Coronary artery (tissue), 2 donors: ENCODE measurements around the gene CAPN10.

ENCODE experiments used
- DNase-seq: peaks from one replicate; pipeline ENCODE4 v3.0.0-alpha.2; 2017; ENCODE audit warnings: low spot score
- H3K27ac ChIP-seq, 2 donors: fragments of 200-600 bp; sonication (generic); one replicate each; pipeline ENCODE4 v1.5.1; 2016 to 2019
- H3K4me3 ChIP-seq: fragments of 200-600 bp; sonication (generic); 2 replicates; pipeline ENCODE4 v1.5.1; 2016; ENCODE audit warnings: mild to moderate bottlenecking, moderate library complexity
- TF ChIP-seq, protein P1 (sequence below): fragments of 200-600 bp; sonication (generic); IDR thresholded peaks from one replicate; pipeline ENCODE4 v1.5.1; 2019; ENCODE audit warnings: antibody characterized with exemption

CAPN10 gene

DNA sequence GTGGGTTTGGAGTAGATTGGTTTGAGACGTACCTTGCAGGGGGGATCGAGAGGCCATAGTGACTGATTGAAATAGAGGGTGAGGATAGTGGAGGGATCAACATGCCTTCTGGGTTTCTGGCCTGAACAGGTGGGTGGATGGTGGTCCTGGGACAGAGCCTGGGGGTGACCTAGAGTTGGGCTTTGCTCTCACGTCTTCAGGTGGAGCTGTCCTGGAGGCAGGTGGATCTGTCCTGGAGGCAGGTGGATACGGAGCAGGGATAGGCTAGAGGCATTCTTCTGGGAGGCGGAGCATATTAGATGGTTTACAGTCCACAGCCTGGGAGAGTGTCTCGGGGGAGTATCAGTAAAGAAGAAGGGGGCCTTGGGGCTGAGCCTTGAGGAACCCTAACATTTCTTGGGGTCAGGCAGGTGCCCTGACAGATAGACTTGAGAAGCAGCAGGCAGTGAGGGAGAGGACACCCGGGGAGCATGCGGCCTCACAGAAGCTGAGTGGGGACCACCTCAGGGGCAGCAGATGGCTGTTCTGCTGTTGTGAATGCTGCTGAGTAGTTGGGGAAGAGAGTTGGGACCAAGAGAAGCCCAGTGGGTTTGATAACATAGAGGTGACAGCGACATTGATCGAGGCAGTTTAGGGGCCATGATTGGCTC, 1.6 kb downstream of the CAPN10 start:
- Histone ChIP-seq H3K27ac (no peak overlapping the region), H3K4me3 (peak overlapping the region; percentile 89)
- DNase-seq = no peak
- TF ChIP-seq, protein P1, sequence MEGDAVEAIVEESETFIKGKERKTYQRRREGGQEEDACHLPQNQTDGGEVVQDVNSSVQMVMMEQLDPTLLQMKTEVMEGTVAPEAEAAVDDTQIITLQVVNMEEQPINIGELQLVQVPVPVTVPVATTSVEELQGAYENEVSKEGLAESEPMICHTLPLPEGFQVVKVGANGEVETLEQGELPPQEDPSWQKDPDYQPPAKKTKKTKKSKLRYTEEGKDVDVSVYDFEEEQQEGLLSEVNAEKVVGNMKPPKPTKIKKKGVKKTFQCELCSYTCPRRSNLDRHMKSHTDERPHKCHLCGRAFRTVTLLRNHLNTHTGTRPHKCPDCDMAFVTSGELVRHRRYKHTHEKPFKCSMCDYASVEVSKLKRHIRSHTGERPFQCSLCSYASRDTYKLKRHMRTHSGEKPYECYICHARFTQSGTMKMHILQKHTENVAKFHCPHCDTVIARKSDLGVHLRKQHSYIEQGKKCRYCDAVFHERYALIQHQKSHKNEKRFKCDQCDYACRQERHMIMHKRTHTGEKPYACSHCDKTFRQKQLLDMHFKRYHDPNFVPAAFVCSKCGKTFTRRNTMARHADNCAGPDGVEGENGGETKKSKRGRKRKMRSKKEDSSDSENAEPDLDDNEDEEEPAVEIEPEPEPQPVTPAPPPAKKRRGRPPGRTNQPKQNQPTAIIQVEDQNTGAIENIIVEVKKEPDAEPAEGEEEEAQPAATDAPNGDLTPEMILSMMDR = no peak

DNA sequence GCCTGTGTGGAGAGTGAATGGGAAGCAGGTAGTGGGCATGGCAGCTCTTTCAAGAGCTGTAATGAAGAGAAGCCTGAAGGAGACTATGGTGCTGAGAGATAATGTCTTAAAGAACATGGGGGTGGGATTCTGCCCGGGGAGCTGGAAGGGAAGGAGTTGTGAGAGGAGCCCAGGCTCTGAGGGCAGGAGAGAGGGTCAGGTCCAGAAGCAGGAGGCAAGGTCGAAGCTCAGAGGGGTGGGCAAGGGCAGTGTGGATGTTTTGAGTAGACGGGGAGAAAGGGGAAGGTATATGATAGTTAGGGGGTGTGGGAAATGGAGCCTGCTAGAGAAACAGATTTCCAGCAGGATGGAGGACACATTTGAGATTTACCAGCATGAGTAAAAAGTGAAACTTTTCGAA, 2.1 kb downstream of the CAPN10 start:
- no peak overlapping the region for H3K27ac ChIP-seq
- DNase-seq = no peak
- TF ChIP-seq, protein P1 = no peak
- no peak overlapping the region for H3K4me3 ChIP-seq

DNA sequence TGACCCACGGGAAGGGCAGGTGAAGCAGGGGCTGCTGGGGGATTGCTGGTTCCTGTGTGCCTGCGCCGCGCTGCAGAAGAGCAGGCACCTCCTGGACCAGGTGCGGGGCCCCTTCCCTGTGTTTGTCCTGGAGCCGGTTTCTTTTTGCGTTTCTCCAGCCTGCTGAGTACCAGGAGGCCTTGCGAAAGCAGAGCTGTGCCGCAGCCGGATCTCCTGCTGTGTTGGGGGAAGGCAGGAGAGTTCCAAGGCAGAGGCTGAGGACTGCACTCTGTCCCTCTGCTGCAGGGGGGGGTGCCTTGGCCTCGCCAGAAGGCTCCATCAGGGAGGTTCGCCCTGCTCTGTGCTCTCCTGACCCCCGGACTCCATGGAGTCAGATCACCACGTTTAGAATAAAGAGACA, 2.8 kb downstream of the CAPN10 start:
- Histone ChIP-seq H3K4me3 (no peak overlapping the region), H3K27ac (no peak overlapping the region)
- no peak for DNase-seq
- TF ChIP-seq, protein P1 = no peak

DNA sequence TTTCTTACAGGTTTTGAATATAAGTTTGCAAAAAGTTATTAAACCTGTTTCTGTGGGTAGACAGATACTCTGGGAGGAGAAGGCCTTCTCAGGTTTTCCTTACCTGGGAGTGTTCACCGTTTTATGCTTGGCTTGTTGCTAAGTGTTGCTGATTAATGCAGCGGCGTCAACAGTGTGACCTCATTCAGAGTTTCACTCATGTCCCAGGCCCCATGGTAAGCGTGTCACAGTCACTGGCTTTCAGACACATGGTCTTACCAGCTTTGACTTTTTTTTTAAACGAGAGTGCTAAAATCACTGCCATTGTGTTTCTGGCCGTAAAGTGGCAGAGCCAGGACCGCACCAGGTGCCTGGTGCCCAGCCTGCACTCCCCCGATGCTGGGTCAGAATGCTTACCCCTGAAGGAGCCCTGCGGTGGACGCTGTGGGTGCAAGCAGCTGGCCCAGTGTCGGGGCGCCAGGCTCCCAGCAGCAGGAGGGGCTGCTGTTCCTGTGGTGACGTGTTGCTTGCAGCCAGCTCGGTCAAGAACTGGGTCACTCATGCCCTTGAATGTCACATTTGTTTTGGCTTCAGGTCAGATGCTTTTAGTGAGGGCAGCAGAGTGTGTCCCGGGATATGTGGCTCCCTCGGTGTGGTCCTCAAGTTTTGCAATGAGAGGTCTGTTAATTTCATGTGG, 3.5 kb downstream of the CAPN10 start:
- TF ChIP-seq, protein P1 = no peak
- Histone ChIP-seq H3K27ac (no peak overlapping the region), H3K4me3 (no peak overlapping the region)
- no peak for DNase-seq

DNA sequence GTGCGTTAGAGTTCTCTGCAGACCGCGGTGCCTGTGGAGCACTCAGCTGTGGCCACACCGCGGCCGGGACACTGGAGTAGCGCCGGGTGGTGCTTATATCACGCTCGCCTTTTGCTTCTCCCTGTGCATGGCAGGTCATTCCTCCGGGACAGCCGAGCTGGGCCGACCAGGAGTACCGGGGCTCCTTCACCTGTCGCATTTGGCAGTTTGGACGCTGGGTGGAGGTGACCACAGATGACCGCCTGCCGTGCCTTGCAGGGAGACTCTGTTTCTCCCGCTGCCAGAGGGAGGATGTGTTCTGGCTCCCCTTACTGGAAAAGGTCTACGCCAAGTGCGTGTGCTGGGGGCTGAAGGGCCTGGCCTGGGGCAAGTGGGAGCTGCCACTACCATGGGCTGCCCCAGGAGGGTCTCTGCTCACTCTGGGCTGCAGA, 4.2 kb downstream of the CAPN10 start:
- Histone ChIP-seq H3K27ac (no peak overlapping the region), H3K4me3 (no peak overlapping the region)
- DNase-seq = no peak
- TF ChIP-seq, protein P1 = no peak

DNA sequence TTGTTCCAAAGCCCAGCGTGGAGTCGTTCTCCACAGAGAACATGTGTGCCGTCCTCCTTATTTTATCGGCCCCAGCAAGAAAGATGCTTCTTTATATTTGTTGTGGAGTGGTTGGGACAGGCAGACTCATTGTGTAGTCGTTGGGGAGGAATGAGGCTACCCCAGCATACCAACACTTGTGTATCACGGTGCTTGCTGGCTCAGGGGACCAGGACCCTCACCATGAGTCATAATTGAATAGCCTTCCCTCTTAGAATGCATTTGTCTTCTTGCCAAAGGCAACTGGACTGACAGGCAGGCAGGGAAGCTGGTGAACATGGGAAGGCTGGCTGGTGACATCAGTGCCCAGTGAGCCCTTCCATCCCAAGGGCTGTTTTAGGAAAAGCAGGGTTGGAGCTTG, 4.7 kb downstream of the CAPN10 start:
- no peak for DNase-seq
- TF ChIP-seq, protein P1 = no peak
- no peak overlapping the region for H3K4me3 ChIP-seq
- no peak overlapping the region for H3K27ac ChIP-seq

DNA sequence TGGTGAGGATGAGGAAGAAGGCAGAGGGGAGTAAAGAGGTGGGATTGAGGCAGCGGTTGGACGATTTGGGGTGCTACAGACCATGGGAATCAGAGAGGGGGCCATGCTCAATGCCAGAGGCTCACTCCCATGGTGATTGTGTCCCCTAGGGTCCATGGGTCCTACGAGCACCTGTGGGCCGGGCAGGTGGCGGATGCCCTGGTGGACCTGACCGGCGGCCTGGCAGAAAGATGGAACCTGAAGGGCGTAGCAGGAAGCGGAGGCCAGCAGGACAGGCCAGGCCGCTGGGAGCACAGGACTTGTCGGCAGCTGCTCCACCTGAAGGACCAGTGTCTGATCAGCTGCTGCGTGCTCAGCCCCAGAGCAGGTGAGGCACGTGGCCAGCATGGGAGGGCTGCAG, 5.2 kb downstream of the CAPN10 start:
- Histone ChIP-seq H3K4me3 (no peak overlapping the region), H3K27ac (no peak overlapping the region)
- no peak for DNase-seq
- TF ChIP-seq, protein P1 = no peak
